GM21360 (cell line): ENCODE measurements around the gene LGALS8.
"Not testable (repeated sequence)": the region's sequence is repeated elsewhere in the genome, so short reads cannot be mapped to it uniquely, and the experiment has no call there.

ENCODE experiments used
- ATAC-seq: cut with Tn5 transposase; IDR thresholded peaks from one replicate; pipeline ENCODE4 v1.9.1; 2021; ENCODE audit warnings: mild to moderate bottlenecking, moderate library complexity; ENCODE audit not compliant: unreplicated experiment

Gene LGALS8

GRCh38 chr1:236536540-236536939 is 12.8 kb downstream of the LGALS8 start:
- ATAC-seq, result no peak

GRCh38 chr1:236540813-236541465 is 17.2 kb downstream of the LGALS8 start:
- no peak for ATAC-seq

- ATAC-seq, result no peak
These were observed 17.9 kb downstream of the LGALS8 start for GRCh38 chr1:236541710-236542109.

GRCh38 chr1:236543065-236543669 is 19.4 kb downstream of the LGALS8 start:
- no peak for ATAC-seq

DNA sequence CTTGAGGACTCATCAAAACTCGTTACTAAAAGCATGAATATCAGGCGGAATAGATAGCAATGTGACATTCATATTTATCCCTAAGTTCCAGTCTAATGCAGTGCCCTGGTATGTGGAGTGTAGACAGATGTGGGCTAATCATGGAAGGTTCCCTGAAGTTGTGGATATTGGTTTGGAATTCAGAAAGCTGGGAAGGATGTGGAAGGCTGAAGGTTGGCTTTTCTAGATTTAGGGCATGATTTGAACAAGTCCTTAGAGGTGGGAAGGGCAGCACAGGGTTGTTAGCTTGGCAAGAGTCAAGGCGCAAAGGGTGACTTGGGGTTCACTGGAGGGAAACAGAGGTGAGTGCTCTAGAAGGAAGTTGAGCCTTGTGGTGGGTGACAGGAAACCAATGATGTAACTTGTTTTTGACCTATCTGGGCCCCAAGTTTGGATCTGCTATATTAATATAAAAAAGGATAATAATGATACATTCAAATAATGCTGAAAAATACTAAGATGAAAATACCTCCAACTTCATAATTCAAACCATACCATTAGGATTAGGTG is 21.9 kb downstream of the LGALS8 start:
- no peak for ATAC-seq

DNA sequence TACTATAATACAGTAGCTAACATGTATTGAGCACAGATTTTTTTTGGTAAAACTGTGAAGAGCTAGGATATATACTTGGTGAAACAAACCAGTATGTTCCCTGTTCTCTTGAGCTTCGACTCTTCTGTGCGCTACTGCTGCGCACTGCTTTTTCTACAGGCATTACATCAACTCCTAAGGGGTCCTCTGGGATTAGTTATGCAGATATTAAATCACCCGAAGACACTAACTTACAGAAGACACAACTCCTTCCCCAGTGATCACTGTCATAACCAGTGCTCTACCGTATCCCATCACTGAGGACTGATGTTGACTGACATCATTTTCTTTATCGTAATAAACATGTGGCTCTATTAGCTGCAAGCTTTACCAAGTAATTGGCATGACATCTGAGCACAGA is 24.7 kb downstream of the LGALS8 start:
- no peak for ATAC-seq

DNA sequence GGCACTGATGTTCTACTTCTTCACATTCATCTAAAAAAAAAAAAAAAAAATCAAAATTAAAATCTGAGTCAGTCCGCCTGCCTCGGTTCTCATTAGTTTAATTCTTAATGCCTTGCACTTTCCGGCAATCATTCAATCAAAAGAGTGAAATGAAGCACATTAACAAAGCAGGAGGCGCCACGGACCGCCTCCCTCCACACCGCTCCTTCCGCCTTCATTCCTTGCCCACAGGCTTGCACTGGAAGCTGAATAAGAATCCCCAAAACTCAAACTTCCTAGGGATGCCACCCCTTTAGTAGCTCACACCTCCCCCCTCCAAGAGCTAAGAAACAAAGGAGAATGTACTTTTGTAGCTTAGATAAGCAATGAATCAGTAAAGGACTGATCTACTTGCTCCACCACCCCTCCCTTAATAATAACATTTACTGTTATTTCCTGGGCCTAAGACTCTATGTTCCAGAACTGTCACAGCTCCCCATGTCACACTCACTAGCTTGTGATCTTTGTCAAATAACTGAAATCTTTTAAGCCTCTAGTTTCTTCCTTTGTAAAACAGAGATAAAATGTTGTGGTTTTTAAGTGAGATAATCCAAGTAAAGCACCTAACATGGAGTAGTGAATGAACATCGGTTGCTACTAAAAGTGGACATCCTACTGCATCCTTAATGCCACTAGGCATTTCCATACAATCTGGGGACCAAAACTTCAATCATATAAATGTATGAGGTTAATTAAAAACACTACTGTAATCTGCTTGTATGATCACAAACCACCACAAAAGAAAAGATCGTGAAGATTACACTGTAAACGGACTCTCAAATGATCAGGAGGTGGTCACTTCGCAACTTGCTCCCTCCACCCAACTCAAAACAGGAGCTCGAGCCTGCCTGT is 27.4 kb downstream of the LGALS8 start:
- no peak for ATAC-seq

DNA sequence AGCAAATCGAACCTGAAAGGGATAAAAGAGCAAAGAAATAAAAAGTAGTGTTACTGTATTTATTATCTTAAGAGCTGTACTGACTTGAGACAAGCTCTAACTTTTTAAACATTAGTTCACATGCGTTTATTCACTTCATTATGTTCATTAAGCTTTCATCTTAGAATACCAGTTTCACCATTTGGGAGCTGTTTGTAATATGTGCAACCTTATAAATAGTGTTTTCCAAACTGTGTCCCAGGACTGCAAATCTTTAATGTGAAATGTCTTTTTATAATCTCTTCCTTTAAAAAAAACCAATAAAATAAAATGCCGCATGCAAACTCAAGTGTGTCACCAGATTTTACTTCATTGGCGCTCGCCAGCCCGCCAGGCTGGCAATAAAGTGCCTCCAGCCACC is 28.3 kb downstream of the LGALS8 start:
- ATAC-seq, result no peak

- ATAC-seq, result no peak
These were observed 29.1 kb downstream of the LGALS8 start for GRCh38 chr1:236552901-236553300.

DNA sequence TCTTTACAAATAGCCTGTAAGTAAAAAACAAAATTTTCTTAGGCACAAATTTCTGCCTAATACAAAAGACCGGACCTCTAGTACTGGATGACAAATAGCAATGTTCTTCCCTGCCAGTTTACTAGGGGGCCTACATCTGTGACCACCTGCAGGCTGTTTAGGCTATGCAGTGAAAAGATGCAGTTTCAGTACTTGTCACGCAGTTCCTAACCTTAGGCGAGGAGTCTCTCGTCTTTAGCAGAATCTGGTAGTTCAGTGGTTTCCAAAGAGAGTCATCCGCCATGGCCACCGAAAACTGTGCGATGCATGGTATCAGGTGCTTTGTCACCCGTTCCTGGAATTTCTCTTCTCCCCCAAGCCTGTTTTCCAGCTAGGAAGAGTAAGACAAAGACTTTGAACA is 29.6 kb downstream of the LGALS8 start:
- no peak for ATAC-seq

DNA sequence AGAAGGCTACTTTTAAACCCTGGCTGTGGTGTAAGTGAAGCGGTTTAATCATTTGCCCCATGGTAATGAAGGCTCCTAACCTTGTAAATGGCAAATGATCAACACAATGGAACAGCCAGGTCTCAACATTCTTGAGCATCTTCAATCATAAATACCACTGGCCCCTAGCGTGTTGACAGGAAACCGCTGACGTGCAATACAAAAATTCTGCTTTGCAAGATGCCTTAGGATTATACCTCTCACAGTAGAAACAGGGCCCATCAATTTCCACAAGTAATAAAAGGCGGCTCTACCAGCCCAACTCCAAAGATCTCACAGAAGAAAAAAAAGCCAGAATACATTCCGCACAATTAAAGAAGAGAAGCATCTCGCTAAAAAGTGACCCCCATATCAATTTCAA is 32.8 kb downstream of the LGALS8 start:
- no peak for ATAC-seq

DNA sequence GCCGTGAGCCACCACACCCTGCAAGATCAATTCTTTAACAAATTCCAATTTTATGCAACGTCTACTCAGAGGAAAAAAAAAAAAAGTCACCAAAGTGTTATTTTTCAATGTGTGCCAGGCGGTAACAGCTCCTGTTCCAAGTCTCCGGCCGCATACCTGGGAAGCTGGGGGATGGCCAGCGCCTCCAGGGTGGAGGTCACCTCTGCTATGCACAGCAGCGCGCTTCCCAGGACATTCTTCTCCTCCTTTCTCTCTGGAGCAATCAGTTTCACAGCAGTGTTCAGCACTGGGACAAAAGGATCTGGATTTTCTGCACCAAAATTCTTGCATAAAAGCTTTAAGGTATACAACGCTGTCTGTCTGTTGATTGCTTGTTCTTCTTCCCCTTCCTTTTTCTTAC is 34.3 kb downstream of the LGALS8 start:
- no peak for ATAC-seq

- no peak for ATAC-seq
These were observed 35.1 kb downstream of the LGALS8 start for GRCh38 chr1:236558846-236559245.

DNA sequence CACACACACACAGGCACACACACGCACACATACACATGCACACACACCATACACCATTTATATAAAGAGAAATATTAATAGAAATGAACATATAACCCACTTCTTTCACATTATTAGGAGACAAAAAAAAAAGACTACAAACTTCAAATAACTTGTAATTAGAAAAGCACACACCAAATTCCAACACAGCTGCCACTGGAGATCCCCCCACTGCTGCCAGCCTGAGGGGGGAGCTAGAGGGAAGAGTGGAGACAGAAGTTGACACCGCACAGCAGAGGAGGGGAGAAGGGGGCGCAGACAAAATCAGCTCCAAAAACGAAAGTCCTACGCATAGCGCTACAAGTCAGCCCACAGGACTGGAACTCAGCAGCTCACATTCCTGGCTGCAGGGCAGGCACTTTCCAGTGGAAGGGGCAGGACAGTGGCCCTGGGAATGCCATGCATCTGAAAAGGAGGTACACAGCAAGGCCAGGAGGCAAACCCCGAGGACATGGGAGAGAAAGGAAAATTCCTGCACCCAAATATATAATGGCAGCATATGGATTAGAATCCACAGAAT is 36.5 kb downstream of the LGALS8 start:
- ATAC-seq, result no peak

DNA sequence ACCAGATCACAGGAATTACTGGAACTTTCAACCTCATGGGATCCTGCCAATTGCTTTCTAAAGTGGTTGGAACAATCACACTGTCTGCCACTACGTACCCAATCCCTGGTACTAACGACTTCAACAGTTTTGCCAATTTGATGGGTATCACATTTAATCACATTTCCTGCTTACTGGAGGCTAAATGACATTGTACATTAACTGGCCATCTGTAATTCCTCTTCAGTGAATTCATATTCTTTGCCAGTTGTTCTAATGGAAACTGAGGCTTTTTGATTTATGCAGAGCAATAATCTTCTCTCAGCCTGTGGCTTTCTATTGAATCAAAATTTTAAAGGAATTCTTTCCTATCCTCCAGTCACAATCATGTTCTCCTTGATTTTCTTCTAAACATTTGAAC is 38.2 kb downstream of the LGALS8 start:
- ATAC-seq, result no peak

GRCh38 chr1:236565530-236565929 is 41.7 kb downstream of the LGALS8 start:
- ATAC-seq, result no peak

- no peak for ATAC-seq
These were observed 44.6 kb downstream of the LGALS8 start for GRCh38 chr1:236568285-236568894.

GRCh38 chr1:236575523-236575922 is 51.7 kb downstream of the LGALS8 start:
- no peak for ATAC-seq

DNA sequence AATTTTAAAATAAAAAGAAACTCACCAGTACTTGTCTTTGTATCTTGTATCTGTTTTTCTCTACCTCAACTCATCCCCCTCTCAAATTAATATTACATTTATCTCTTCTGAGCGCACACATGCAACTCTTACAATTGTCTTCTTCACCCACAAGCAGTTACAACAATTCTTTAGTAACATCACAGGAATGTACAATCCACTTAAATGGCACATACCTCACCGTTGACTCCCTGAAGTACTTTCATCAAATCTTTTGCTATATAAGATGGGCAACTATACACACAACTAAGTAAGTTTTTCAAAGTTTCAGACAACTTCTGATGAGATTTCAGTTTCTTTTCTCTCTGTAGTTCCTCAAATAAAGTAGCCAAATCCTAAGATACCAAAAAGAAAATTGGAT is 52.2 kb downstream of the LGALS8 start:
- ATAC-seq, result no peak

- not testable (repeated sequence) for ATAC-seq
These were observed 53.3 kb downstream of the LGALS8 start for GRCh38 chr1:236577041-236577440.

DNA sequence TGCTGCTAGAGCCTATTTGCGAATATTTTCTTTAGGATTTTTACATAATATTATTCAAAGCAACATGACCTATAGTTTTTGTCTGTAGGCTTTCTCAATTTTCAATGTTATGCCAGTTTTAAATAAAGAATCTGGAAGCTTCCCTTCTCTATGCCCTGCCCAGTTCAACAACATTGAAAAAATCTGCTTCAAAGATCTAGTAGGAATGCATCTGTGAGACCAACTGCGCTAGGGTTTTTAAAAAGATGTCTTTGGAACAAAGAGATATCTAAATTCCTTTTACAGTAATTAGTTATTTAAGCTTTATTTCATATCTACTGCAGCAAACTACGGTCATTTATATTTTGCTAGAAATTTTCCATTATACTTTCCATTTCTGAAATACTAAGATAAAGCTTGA is 54.9 kb downstream of the LGALS8 start:
- no peak for ATAC-seq
